ENCODE data around the gene B4GALT2.

The B4GALT2 gene

GRCh38 chr1:43946236-43947060, 32.6 kb upstream of the B4GALT2 start, which contains the start of gene IPO13:
Gene IPO13 (plus strand): TSS chr1:43946950. CDS start chr1:43947601, 651 bp downstream.
- DNase-seq = peak; percentile 34 to 98 (median 96)

GRCh38 chr1:43947061-43947873, 31.7 kb upstream of the B4GALT2 start:
- peak in 5 of 14 donors; percentile 29 to 63 (median 50) for DNase-seq

- DNase-seq = peak in 3 of 14 donors; percentile 26 to 34 (median 33)
Measured at GRCh38 chr1:43947874-43948437, 31.1 kb upstream of the B4GALT2 start.

GRCh38 chr1:43949678-43950077, 29.3 kb upstream of the B4GALT2 start:
- peak in 2 of 14 donors; percentile 22 to 41 for DNase-seq

- DNase-seq = no peak
Measured at GRCh38 chr1:43951021-43951985, 27.7 kb upstream of the B4GALT2 start.

- peak in 2 of 14 donors; percentile 20 to 34 for DNase-seq
Measured at GRCh38 chr1:43952731-43953346, 26.2 kb upstream of the B4GALT2 start.

- DNase-seq = no peak
Measured at GRCh38 chr1:43953361-43953760, 25.6 kb upstream of the B4GALT2 start.

- peak in 12 of 14 donors; percentile 22 to 83 (median 68) for DNase-seq
Measured at GRCh38 chr1:43954036-43954435, 25.0 kb upstream of the B4GALT2 start.

- DNase-seq = no peak
Measured at GRCh38 chr1:43956234-43956633, 22.8 kb upstream of the B4GALT2 start.

GRCh38 chr1:43957407-43958040, 21.5 kb upstream of the B4GALT2 start:
- DNase-seq = no peak

- no peak for DNase-seq
Measured at GRCh38 chr1:43958351-43959255, 20.4 kb upstream of the B4GALT2 start.

GRCh38 chr1:43960798-43961197, 18.2 kb upstream of the B4GALT2 start:
- DNase-seq = no peak

- DNase-seq = peak in 6 of 14 donors; percentile 2 to 45 (median 32)
Measured at GRCh38 chr1:43961692-43962091, 17.3 kb upstream of the B4GALT2 start.

GRCh38 chr1:43962324-43962723, 16.7 kb upstream of the B4GALT2 start:
- DNase-seq = peak in 7 of 14 donors; percentile 22 to 62 (median 34)

- DNase-seq = no peak
Measured at GRCh38 chr1:43963006-43963405, 16.0 kb upstream of the B4GALT2 start.

GRCh38 chr1:43963890-43964289, 15.1 kb upstream of the B4GALT2 start:
- DNase-seq = no peak

GRCh38 chr1:43965316-43965715, 13.7 kb upstream of the B4GALT2 start:
- DNase-seq = no peak

GRCh38 chr1:43968348-43968948, 10.6 kb upstream of the B4GALT2 start:
- no peak for DNase-seq

- no peak for DNase-seq
Measured at GRCh38 chr1:43969416-43969745, 9.6 kb upstream of the B4GALT2 start.

Measured in C1 segment of cervical spinal cord (tissue), 14 donors.